Neural crest cell (in vitro differentiated cells): ENCODE data around the gene ATG12. TPM values are rescaled to one million over a fixed set of nuclear protein-coding genes. Genes with fewer than 3 reads are reported as not detected.
A peak's percentile ranks its signal among the peaks of the same experiment; 100 is the strongest.

Experiments used
- DNase-seq: peaks from one replicate; pipeline ENCODE4 v3.0.0; 2021; ENCODE audit warnings: low read depth, mixed read lengths, low spot score
- H3K27ac Mint-ChIP-seq: one replicate; pipeline ENCODE4 v1.8.0; 2021; ENCODE audit warnings: mild to moderate bottlenecking, mixed read lengths; ENCODE audit not compliant: unreplicated experiment
- H3K27me3 Mint-ChIP-seq: 2 replicates; pipeline ENCODE4 v1.8.0; 2021; ENCODE audit warnings: low read depth, mild to moderate bottlenecking, mixed read lengths
- H3K36me3 Mint-ChIP-seq: 2 replicates; pipeline ENCODE4 v1.8.0; 2021; ENCODE audit warnings: low read depth, mild to moderate bottlenecking, mixed read lengths
- H3K4me1 Mint-ChIP-seq: 2 replicates; pipeline ENCODE4 v1.8.0; 2021; ENCODE audit warnings: mixed read lengths
- H3K4me3 Mint-ChIP-seq: one replicate; pipeline ENCODE4 v1.8.0; 2021; ENCODE audit warnings: mild to moderate bottlenecking, mixed read lengths
- H3K9me3 Mint-ChIP-seq: 2 replicates; pipeline ENCODE4 v1.8.0; 2021; ENCODE audit warnings: mixed read lengths
- total RNA-seq: library from RNA; stranded (reverse); gene quantifications from 2 replicates; pipeline ENCODE4 v1.2.1, GENCODE V29; 2021
- TF ChIP-seq, protein P1 (sequence below): fragments of 200-600 bp; sonication (generic); conservative IDR thresholded peaks from 2 replicates; pipeline ENCODE4 v1.5.0; 2021; ENCODE audit warnings: antibody characterized with exemption, mild to moderate bottlenecking

ATG12 gene
- total RNA-seq, 1 donor from 2014 or later, result 56.3 TPM

DNA sequence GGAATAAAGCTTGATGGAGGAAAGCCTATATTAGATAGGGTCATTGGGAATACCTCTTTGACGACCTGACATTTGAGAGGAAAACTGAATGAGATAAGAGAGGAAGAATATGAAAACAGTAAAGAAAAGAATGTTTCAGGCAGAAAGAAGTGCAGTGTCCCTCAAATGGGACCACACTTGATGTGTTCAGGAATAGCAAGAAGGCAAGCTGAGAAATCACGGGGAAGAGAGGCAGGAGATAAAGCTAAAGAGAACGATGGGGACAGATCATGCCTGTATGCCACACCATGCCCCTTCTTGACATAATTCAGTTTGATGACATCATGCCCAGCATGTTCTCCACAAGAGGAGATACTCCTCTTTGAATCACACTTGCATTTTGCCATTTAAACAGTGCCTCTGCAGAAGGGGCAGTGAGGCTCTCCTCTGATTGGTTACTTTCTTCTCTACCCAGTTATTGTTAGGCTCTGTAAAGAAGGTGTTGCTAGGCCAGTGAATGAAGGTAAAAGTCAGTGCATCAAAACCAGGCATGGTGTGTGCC lies 8.0 kb upstream of the ATG12 start:
- H3K27ac Mint-ChIP-seq, result no peak overlapping the region
- TF ChIP-seq, protein P1, sequence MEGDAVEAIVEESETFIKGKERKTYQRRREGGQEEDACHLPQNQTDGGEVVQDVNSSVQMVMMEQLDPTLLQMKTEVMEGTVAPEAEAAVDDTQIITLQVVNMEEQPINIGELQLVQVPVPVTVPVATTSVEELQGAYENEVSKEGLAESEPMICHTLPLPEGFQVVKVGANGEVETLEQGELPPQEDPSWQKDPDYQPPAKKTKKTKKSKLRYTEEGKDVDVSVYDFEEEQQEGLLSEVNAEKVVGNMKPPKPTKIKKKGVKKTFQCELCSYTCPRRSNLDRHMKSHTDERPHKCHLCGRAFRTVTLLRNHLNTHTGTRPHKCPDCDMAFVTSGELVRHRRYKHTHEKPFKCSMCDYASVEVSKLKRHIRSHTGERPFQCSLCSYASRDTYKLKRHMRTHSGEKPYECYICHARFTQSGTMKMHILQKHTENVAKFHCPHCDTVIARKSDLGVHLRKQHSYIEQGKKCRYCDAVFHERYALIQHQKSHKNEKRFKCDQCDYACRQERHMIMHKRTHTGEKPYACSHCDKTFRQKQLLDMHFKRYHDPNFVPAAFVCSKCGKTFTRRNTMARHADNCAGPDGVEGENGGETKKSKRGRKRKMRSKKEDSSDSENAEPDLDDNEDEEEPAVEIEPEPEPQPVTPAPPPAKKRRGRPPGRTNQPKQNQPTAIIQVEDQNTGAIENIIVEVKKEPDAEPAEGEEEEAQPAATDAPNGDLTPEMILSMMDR, result no peak

DNA sequence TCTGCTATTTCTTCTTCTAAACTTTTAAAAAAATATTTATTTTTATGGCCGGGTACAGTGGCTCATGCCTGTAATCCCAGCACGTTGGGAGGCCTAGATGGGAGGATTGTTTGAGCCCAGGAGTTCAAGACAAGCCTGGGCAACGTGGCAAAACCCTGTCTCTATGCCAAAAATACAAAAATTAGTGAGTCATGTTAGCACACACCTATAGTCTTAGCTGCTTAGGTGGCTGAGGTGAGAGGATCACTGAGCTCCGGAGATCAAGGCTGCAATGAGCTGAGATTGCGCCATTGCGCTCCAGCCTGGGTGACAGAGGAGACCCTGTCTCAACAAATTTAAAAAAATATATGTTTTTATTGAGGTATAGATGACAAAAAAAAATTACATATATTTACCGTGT lies 5.9 kb upstream of the ATG12 start:
- H3K4me3 Mint-ChIP-seq, result no peak overlapping the region
- no peaks in the 10 kb centered on the region for H3K27me3 Mint-ChIP-seq
- DNase-seq, result no peak
- peaks cover 44% of the 10 kb centered on the region for H3K4me1 Mint-ChIP-seq
- TF ChIP-seq, protein P1, result no peak
- no peak overlapping the region for H3K27ac Mint-ChIP-seq
- no peaks in the 10 kb centered on the region for H3K36me3 Mint-ChIP-seq
- no peaks in the 10 kb centered on the region for H3K9me3 Mint-ChIP-seq

More for the DNA sequence above, 8.0 kb upstream of the ATG12 start:
- Mint-ChIP-seq H3K4me3 (no peak overlapping the region), H3K27me3 (no peaks in the 10 kb centered on the region), H3K36me3 (peaks cover 6% of the 10 kb centered on the region), H3K4me1 (peaks cover 26% of the 10 kb centered on the region), H3K9me3 (peaks cover 10% of the 10 kb centered on the region)
- DNase-seq, result no peak

GRCh38 chr5:115844321-115844817 lies 3.0 kb upstream of the ATG12 start:
- H3K27me3 Mint-ChIP-seq, result no peaks in the 10 kb centered on the region
- DNase-seq, result no peak
- no peaks in the 10 kb centered on the region for H3K36me3 Mint-ChIP-seq
- H3K4me1 Mint-ChIP-seq, result peaks cover 42% of the 10 kb centered on the region
- TF ChIP-seq, protein P1, result no peak
- H3K27ac Mint-ChIP-seq, result no peak overlapping the region
- H3K9me3 Mint-ChIP-seq, result no peaks in the 10 kb centered on the region
- peak overlapping the region; percentile 96 for H3K4me3 Mint-ChIP-seq

DNA sequence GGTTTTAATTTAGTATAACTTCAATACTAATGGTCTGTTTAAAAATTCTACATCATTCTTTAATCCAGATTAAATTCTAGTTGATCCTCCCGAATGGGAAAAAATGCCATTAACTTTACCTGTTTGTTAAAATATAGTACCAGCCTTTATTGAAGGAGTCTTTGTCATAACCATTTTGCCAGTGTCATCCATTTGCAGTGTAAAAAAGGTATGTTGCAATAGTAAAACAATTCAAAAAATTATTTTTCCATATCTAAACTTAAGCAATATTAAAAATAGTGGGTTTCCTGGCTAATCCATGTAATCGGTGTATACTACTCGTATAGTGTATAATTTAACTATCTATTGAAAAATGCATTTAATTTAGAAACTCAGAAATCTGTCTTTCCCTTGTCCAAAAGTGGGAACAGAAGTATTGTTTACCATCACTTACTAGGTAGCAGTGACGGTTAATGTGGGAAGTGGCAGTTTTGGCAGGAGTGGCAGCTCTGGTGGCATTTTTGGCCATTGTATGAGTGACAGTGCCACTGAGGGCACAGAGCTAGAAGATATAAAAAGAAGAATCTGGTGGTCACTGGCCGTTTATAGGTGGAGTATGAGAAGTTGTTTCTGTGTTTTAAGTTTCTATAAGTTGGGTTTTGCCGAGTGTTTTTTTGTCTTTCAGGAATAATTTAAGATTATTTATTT lies 2.2 kb upstream of the ATG12 start:
- no peaks in the 10 kb centered on the region for H3K36me3 Mint-ChIP-seq
- no peaks in the 10 kb centered on the region for H3K9me3 Mint-ChIP-seq
- H3K27ac Mint-ChIP-seq, result no peak overlapping the region
- DNase-seq, result no peak
- TF ChIP-seq, protein P1, result no peak
- H3K4me3 Mint-ChIP-seq, result peak overlapping the region; percentile 96
- peaks cover 44% of the 10 kb centered on the region for H3K4me1 Mint-ChIP-seq
- H3K27me3 Mint-ChIP-seq, result no peaks in the 10 kb centered on the region

- TF ChIP-seq, protein P1, result no peak
- Mint-ChIP-seq H3K27me3 (no peaks in the 10 kb centered on the region), H3K36me3 (no peaks in the 10 kb centered on the region), H3K4me1 (peaks cover 44% of the 10 kb centered on the region), H3K9me3 (no peaks in the 10 kb centered on the region), H3K4me3 (peak overlapping the region; percentile 96), H3K27ac (no peak overlapping the region)
- no peak for DNase-seq
These were observed 1.6 kb upstream of the ATG12 start for GRCh38 chr5:115842952-115843351.
